ENCODE results near the gene HSP90AB1. TPM values are rescaled to one million over a fixed set of nuclear protein-coding genes. Genes with fewer than 3 reads are reported as not detected.

The HSP90AB1 gene
- total RNA-seq, 1 donor from 2014 or later, result 1,294 TPM

GRCh38 chr6:44286285-44286565 is 39.3 kb downstream of the HSP90AB1 start:
- Histone ChIP-seq H3K4me3 (ENCODE audit: low read depth, low read length) (no peak overlapping the region), H3K27me3 (ENCODE audit: control insufficient read depth, insufficient read depth, low read length) (peaks cover 33% of the 10 kb centered on the region), H3K36me3 (ENCODE audit: control insufficient read depth, insufficient read depth, low read length) (no peaks in the 10 kb centered on the region)
- TF ChIP-seq, protein P1, sequence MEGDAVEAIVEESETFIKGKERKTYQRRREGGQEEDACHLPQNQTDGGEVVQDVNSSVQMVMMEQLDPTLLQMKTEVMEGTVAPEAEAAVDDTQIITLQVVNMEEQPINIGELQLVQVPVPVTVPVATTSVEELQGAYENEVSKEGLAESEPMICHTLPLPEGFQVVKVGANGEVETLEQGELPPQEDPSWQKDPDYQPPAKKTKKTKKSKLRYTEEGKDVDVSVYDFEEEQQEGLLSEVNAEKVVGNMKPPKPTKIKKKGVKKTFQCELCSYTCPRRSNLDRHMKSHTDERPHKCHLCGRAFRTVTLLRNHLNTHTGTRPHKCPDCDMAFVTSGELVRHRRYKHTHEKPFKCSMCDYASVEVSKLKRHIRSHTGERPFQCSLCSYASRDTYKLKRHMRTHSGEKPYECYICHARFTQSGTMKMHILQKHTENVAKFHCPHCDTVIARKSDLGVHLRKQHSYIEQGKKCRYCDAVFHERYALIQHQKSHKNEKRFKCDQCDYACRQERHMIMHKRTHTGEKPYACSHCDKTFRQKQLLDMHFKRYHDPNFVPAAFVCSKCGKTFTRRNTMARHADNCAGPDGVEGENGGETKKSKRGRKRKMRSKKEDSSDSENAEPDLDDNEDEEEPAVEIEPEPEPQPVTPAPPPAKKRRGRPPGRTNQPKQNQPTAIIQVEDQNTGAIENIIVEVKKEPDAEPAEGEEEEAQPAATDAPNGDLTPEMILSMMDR (IDR thresholded peaks at IDR 0.05; ENCODE audit: insufficient read depth, low read length, poor library complexity, severe bottlenecking), result no peak
- DNase-seq (ENCODE audit: low read depth), result no peak

- TF ChIP-seq, protein P1 (IDR thresholded peaks at IDR 0.05; ENCODE audit: insufficient read depth, low read length, poor library complexity, severe bottlenecking), result no peak
- Histone ChIP-seq H3K4me3 (ENCODE audit: low read depth, low read length) (no peak overlapping the region), H3K27me3 (ENCODE audit: control insufficient read depth, insufficient read depth, low read length) (peaks cover 38% of the 10 kb centered on the region), H3K36me3 (ENCODE audit: control insufficient read depth, insufficient read depth, low read length) (no peaks in the 10 kb centered on the region)
- DNase-seq (ENCODE audit: low read depth), result no peak
These were observed 39.8 kb downstream of the HSP90AB1 start for GRCh38 chr6:44286747-44287146.

DNA sequence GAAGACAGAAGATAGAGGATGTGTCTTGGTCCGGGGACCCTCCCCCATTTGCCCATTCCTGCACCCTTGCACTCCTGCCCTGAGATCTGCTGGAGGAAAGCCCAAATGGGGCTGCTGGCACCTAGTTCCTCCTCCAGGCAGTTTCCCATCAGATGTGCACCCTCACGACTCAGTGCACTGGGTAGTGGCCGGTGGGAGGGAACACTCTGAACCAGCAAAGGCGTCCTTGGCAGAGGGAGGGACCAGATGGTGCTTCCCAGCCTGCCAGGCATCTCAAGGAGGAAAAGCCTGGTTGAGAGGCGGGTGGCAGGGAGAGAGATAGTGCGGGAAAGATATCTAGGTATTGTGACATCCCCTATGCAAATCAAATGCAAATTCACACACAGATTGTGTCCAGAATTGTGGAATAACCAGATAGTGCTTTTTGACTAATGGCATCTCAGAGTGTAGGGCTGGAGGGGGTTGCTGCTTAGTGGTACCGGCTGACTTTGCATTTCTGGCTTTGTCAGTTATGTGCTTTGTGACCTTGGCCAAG is 42.9 kb downstream of the HSP90AB1 start:
- peaks cover 45% of the 10 kb centered on the region for H3K27me3 ChIP-seq (ENCODE audit: control insufficient read depth, insufficient read depth, low read length)
- no peak for DNase-seq (ENCODE audit: low read depth)
- TF ChIP-seq, protein P1 (IDR thresholded peaks at IDR 0.05; ENCODE audit: insufficient read depth, low read length, poor library complexity, severe bottlenecking), result no peak
- no peaks in the 10 kb centered on the region for H3K36me3 ChIP-seq (ENCODE audit: control insufficient read depth, insufficient read depth, low read length)
- H3K4me3 ChIP-seq (ENCODE audit: low read depth, low read length), result no peak overlapping the region

- TF ChIP-seq, protein P1 (IDR thresholded peaks at IDR 0.05; ENCODE audit: insufficient read depth, low read length, poor library complexity, severe bottlenecking), result no peak
- H3K4me3 ChIP-seq (ENCODE audit: low read depth, low read length), result no peak overlapping the region
- peaks cover 55% of the 10 kb centered on the region for H3K27me3 ChIP-seq (ENCODE audit: control insufficient read depth, insufficient read depth, low read length)
- DNase-seq (ENCODE audit: low read depth), result no peak
- no peaks in the 10 kb centered on the region for H3K36me3 ChIP-seq (ENCODE audit: control insufficient read depth, insufficient read depth, low read length)
These were observed 44.9 kb downstream of the HSP90AB1 start for GRCh38 chr6:44291841-44292240.

- Histone ChIP-seq H3K27me3 (ENCODE audit: control insufficient read depth, insufficient read depth, low read length) (peaks cover 58% of the 10 kb centered on the region), H3K36me3 (ENCODE audit: control insufficient read depth, insufficient read depth, low read length) (no peaks in the 10 kb centered on the region), H3K4me3 (ENCODE audit: low read depth, low read length) (no peak overlapping the region)
- no peak for DNase-seq (ENCODE audit: low read depth)
- TF ChIP-seq, protein P1 (IDR thresholded peaks at IDR 0.05; ENCODE audit: insufficient read depth, low read length, poor library complexity, severe bottlenecking), result no peak
These were observed 45.9 kb downstream of the HSP90AB1 start for GRCh38 chr6:44292661-44293365.

Measured in kidney epithelial cell (primary cell).